HG03280 (cell line): ENCODE data around the gene LDB2.

Experiments used
- ATAC-seq: cut with Tn5 transposase; IDR thresholded peaks from one replicate; pipeline ENCODE4 v1.9.1; 2021; ENCODE audit warnings: mild to moderate bottlenecking, moderate library complexity; ENCODE audit not compliant: unreplicated experiment

The LDB2 gene

GRCh38 chr4:16728111-16728510 lies 170.3 kb downstream of the LDB2 start:
- no peak for ATAC-seq

GRCh38 chr4:16727218-16727617 lies 171.2 kb downstream of the LDB2 start:
- no peak for ATAC-seq

GRCh38 chr4:16726368-16727050 lies 171.9 kb downstream of the LDB2 start:
- ATAC-seq, result no peak

GRCh38 chr4:16725252-16725651 lies 173.2 kb downstream of the LDB2 start:
- ATAC-seq, result no peak

GRCh38 chr4:16722416-16722815 lies 176.0 kb downstream of the LDB2 start:
- no peak for ATAC-seq

- ATAC-seq, result no peak
Observed at GRCh38 chr4:16721613-16722291, 176.7 kb downstream of the LDB2 start.

GRCh38 chr4:16720761-16721160 lies 177.7 kb downstream of the LDB2 start:
- no peak for ATAC-seq

- no peak for ATAC-seq
Observed at GRCh38 chr4:16717266-16717970, 181.0 kb downstream of the LDB2 start.

- no peak for ATAC-seq
Observed at GRCh38 chr4:16715482-16715881, 183.0 kb downstream of the LDB2 start.

GRCh38 chr4:16714191-16714590 lies 184.3 kb downstream of the LDB2 start:
- no peak for ATAC-seq

GRCh38 chr4:16713696-16714095 lies 184.7 kb downstream of the LDB2 start:
- ATAC-seq, result no peak

GRCh38 chr4:16713271-16713670 lies 185.2 kb downstream of the LDB2 start:
- no peak for ATAC-seq

- no peak for ATAC-seq
Observed at GRCh38 chr4:16710198-16710597, 188.2 kb downstream of the LDB2 start.

- no peak for ATAC-seq
Observed at GRCh38 chr4:16707874-16708273, 190.6 kb downstream of the LDB2 start.

GRCh38 chr4:16706251-16706650 lies 192.2 kb downstream of the LDB2 start:
- ATAC-seq, result no peak

- ATAC-seq, result no peak
Observed at GRCh38 chr4:16705341-16705740, 193.1 kb downstream of the LDB2 start.

GRCh38 chr4:16704489-16704888 lies 194.0 kb downstream of the LDB2 start:
- ATAC-seq, result no peak

GRCh38 chr4:16695896-16696295 lies 202.5 kb downstream of the LDB2 start:
- ATAC-seq, result no peak

GRCh38 chr4:16694884-16695276 lies 203.6 kb downstream of the LDB2 start:
- no peak for ATAC-seq

- no peak for ATAC-seq
Observed at GRCh38 chr4:16694173-16694883, 204.1 kb downstream of the LDB2 start.

- ATAC-seq, result no peak
Observed at GRCh38 chr4:16693641-16694040, 204.8 kb downstream of the LDB2 start.
